Measurements from ENCODE around the gene NCS1. TPM values are rescaled to one million over a fixed set of nuclear protein-coding genes. Genes with fewer than 3 reads are reported as not detected.

The NCS1 gene
- total RNA-seq, 4 donors from 2014 or later, result 100 to 206 (median 122) TPM

- DNase-seq (ENCODE audit: extremely low spot score), result no peak
- H3K27ac ChIP-seq (replicated peaks in 1 of 4), result no peak overlapping the region
- H3K4me1 ChIP-seq, result peaks cover 7 to 25% (median 22%) of the 10 kb centered on the region in 4 donors
- TF ChIP-seq POLR2A (IDR thresholded peaks at IDR 0.05; ENCODE audit: low read depth) (no peak), POLR2AphosphoS5 (IDR thresholded peaks at IDR 0.05) (no peak), CTCF (IDR thresholded peaks at IDR 0.05) (no peak), EP300 (IDR thresholded peaks at IDR 0.05) (no peak)
- no peaks in the 10 kb centered on the region for H3K9me3 ChIP-seq
- intact Hi-C loops (cut with DNase I), result loop anchor here (5.0 to 10.0 kb wide), 2 partner anchors 98 to 191 kb away; no protein-coding TSS in a partner anchor
- 94% methylated on average over 6 of the region's 7 CpGs for WGBS
- no peaks in the 10 kb centered on the region for H3K36me3 ChIP-seq
- H3K4me3 ChIP-seq, result no peak overlapping the region
- H3K27me3 ChIP-seq, result no peaks in the 10 kb centered on the region
Measured at GRCh38 chr9:130243882-130244170, 71.6 kb downstream of the NCS1 start.

DNA sequence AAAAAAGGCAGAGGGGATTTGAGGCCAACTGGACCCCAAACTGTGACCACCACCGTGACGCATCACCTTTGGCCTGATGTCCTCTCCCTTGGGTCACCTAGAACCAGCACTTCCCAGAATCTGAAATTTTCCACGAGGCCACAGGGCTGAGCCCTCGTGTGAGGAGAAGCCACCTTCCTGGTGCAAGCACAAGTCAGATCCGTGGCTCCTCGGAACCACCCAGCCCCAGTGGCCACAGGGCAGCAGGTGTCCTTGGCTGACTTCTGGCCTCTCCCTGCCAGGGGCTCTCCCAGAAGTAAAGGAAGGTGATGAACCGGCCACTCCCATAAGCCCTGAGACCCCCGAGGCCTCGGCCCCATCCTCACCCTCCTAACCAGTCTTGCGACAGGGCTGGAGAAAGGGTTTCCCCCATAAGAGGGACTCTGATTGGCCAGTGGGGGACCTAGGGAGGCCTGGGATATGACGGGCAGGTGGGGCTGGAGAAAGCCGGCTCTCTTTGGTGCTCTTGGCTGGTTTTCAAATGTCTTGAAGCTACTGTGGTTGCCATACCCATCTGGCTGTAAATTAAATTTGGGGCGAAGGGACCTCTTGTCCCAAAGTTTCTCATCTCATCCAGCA, 72.5 kb downstream of the NCS1 start:
- Histone ChIP-seq H3K9me3 (no peaks in the 10 kb centered on the region), H3K27ac (replicated peaks in 1 of 4) (no peak overlapping the region), H3K4me3 (no peak overlapping the region), H3K4me1 (peaks cover 7 to 25% (median 22%) of the 10 kb centered on the region in 4 donors), H3K27me3 (no peaks in the 10 kb centered on the region), H3K36me3 (no peaks in the 10 kb centered on the region)
- TF ChIP-seq CTCF (IDR thresholded peaks at IDR 0.05) (no peak), EP300 (IDR thresholded peaks at IDR 0.05) (no peak), POLR2AphosphoS5 (IDR thresholded peaks at IDR 0.05) (no peak), POLR2A (IDR thresholded peaks at IDR 0.05; ENCODE audit: low read depth) (no peak)
- no peak for DNase-seq (ENCODE audit: extremely low spot score)
- WGBS, result 98% methylated on average over 9 of the region's 13 CpGs
- intact Hi-C loops (cut with DNase I), result loop anchor here (5.0 to 10.0 kb wide), 2 partner anchors 98 to 190 kb away; no protein-coding TSS in a partner anchor

DNA sequence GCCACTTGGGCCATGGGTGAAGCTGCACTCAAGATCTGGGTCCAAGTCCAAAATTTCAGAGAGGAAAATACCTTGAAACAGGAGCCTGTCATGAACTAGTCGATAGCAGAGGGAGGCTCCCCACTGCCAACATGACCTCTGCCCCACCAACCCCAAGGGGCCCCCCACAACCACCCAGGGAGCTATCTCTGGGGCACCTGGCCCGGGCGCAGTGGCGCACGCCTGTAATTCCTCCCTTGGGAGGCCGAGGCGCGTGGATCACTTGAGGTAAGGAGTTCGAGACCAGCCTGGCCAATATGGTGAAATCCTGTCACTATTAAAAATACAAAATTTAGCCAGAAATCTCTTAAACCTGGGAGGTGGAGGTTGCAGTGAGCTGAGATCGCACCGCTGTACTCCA, 73.3 kb downstream of the NCS1 start:
- no peaks in the 10 kb centered on the region for H3K27me3 ChIP-seq
- no peak overlapping the region for H3K27ac ChIP-seq (replicated peaks in 1 of 4)
- WGBS, result 92% methylated on average over 11 of the region's 11 CpGs
- no peak overlapping the region for H3K4me3 ChIP-seq
- H3K9me3 ChIP-seq, result no peaks in the 10 kb centered on the region
- no peak for TF ChIP-seq CTCF (IDR thresholded peaks at IDR 0.05)
- TF ChIP-seq POLR2A (IDR thresholded peaks at IDR 0.05; ENCODE audit: low read depth), result no peak
- no peak for TF ChIP-seq EP300 (IDR thresholded peaks at IDR 0.05)
- TF ChIP-seq POLR2AphosphoS5 (IDR thresholded peaks at IDR 0.05), result no peak
- no peaks in the 10 kb centered on the region for H3K36me3 ChIP-seq
- DNase-seq (ENCODE audit: extremely low spot score), result no peak
- intact Hi-C loops (cut with DNase I), result loop anchor here (10.0 kb wide), 1 partner anchor 189 kb away; no protein-coding TSS in a partner anchor
- peaks cover 7 to 18% (median 17%) of the 10 kb centered on the region in 4 donors for H3K4me1 ChIP-seq

GRCh38 chr9:130246126-130246525, 73.9 kb downstream of the NCS1 start:
- TF ChIP-seq EP300 (IDR thresholded peaks at IDR 0.05) (no peak), POLR2AphosphoS5 (IDR thresholded peaks at IDR 0.05) (no peak), CTCF (IDR thresholded peaks at IDR 0.05) (no peak), POLR2A (IDR thresholded peaks at IDR 0.05; ENCODE audit: low read depth) (no peak)
- no peak for DNase-seq (ENCODE audit: extremely low spot score)
- WGBS, result 90% methylated on average over 3 of the region's 3 CpGs
- Histone ChIP-seq H3K27ac (replicated peaks in 1 of 4) (no peak overlapping the region), H3K27me3 (no peaks in the 10 kb centered on the region), H3K4me1 (peaks cover 7 to 12% (median 11%) of the 10 kb centered on the region in 4 donors), H3K4me3 (no peak overlapping the region), H3K36me3 (no peaks in the 10 kb centered on the region), H3K9me3 (no peaks in the 10 kb centered on the region)
- intact Hi-C loops (cut with DNase I), result loop anchor here (10.0 kb wide), 1 partner anchor 189 kb away; no protein-coding TSS in a partner anchor

Data from esophagus muscularis mucosa (tissue), 4 donors.